Measurements from ENCODE around the gene GLB1L2.
"Not testable (repeated sequence)": the region's sequence is repeated elsewhere in the genome, so short reads cannot be mapped to it uniquely, and the experiment has no call there.

Gene GLB1L2

GRCh38 chr11:134328433-134328832 lies 3.4 kb upstream of the GLB1L2 start:
- FAIRE-seq, result no peak

GRCh38 chr11:134330611-134331353 lies 1.0 kb upstream of the GLB1L2 start:
- no peak for FAIRE-seq

- FAIRE-seq, result no peak
Observed at GRCh38 chr11:134332189-134332631, 422 bp downstream of the GLB1L2 start.

GRCh38 chr11:134332782-134333181 lies 994 bp downstream of the GLB1L2 start:
- FAIRE-seq, result no peak

GRCh38 chr11:134333312-134333711 lies 1.5 kb downstream of the GLB1L2 start:
- FAIRE-seq, result no peak

- FAIRE-seq, result no peak
Observed at GRCh38 chr11:134333946-134334345, 2.2 kb downstream of the GLB1L2 start.

- no peak for FAIRE-seq
Observed at GRCh38 chr11:134334796-134335571, 3.2 kb downstream of the GLB1L2 start.

GRCh38 chr11:134337051-134337450 lies 5.3 kb downstream of the GLB1L2 start:
- FAIRE-seq, result no peak

- FAIRE-seq, result no peak
Observed at GRCh38 chr11:134338068-134338467, 6.3 kb downstream of the GLB1L2 start.

- no peak for FAIRE-seq
Observed at GRCh38 chr11:134338654-134339053, 6.9 kb downstream of the GLB1L2 start.

- no peak for FAIRE-seq
Observed at GRCh38 chr11:134339756-134340155, 8.0 kb downstream of the GLB1L2 start.

GRCh38 chr11:134340354-134340964 lies 8.7 kb downstream of the GLB1L2 start:
- no peak for FAIRE-seq

GRCh38 chr11:134341805-134342571 lies 10.2 kb downstream of the GLB1L2 start:
- no peak for FAIRE-seq

GRCh38 chr11:134342572-134343340 lies 11.0 kb downstream of the GLB1L2 start:
- FAIRE-seq, result no peak

- FAIRE-seq, result no peak
Observed at GRCh38 chr11:134343646-134344045, 11.9 kb downstream of the GLB1L2 start.

GRCh38 chr11:134344497-134345236 lies 12.9 kb downstream of the GLB1L2 start:
- not testable (repeated sequence) for FAIRE-seq

GRCh38 chr11:134345237-134345550 lies 13.4 kb downstream of the GLB1L2 start:
- no peak for FAIRE-seq

- no peak for FAIRE-seq
Observed at GRCh38 chr11:134346101-134346975, 14.6 kb downstream of the GLB1L2 start.

GRCh38 chr11:134346976-134347350 lies 15.2 kb downstream of the GLB1L2 start:
- no peak for FAIRE-seq

GRCh38 chr11:134347441-134347840 lies 15.7 kb downstream of the GLB1L2 start:
- FAIRE-seq, result no peak
